GM20431 (cell line): ENCODE measurements around the gene GRK3.

Experiments used
- in situ Hi-C: fragments of 300-500 bp; cut with MseI, MboI; formaldehyde crosslinking; loops from one replicate; pipeline ENCODE4 v1.15.0; 2020; ENCODE audit warnings: low sequenced_read_pairs; ENCODE audit not compliant: unreplicated experiment

GRK3 gene

DNA sequence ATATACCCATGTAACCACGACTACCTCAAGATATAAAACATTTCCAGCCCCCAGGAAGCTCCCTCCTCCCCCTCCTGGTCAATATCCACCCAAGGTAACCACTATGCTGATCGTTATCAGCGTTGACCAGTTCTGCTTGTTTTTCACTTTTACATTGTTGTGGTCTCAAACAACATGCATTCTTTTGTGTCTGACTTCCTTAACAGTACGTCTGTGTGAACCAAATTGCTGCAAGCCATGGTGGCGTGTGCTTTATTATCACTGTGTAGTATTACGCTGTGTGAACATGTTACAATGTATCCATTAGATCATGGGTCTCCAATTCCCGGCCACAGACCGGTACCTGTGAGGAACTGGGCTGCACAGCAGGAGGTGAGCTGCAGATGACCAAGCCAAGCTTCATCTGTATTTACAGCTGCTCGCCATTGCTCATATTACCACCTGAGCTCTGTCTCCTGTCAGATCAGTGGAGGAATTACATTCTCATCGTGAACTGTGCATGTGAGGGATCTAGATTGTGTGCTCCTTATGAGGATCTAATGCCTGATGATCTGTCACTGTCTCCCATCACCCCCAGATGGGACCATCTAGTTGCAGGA is 15.5 kb upstream of the GRK3 start:
- in situ Hi-C loops, result no loop called here

DNA sequence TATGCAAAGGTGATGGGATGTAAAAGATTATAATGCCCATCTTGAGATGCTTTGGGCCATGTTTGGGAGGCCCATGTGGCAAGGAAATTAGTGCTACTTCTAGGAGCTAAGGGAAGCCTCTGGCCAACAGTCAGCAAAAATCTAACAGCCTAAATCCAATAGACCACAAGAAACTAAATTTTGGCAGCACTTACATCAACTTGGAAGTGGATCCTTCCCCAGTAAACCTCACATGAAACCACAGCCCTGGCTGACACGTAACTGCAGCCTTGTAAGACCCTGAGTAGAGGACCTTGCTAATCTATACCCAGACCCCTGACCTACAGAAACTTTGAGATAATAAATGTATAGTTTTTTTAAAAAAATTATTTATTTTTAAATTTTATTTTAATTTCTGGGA is 13.1 kb upstream of the GRK3 start:
- in situ Hi-C loops, result loop anchor here (25.0 kb wide), 1 partner anchor 161 kb away; no protein-coding TSS in a partner anchor

DNA sequence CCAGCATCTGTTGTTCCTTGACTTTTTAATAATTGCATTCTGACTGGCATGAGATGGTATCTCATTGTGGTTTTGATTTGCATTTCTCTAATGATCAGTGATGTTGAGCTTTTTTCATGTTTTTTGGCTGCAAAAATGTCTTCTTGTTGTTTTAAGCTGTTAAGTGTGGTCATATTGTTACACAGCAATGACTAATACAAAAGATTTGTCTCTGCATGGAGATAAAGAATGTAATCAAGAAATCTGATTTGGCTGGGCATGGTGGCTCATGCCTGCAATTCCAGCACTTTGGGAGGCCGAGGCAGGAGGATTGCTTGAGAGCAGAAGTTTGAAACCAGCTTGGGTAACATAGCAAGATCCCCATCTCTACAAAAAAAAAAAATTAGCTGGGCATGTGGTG is 12.1 kb upstream of the GRK3 start:
- in situ Hi-C loops, result loop anchor here (25.0 kb wide), 1 partner anchor 160 kb away; no protein-coding TSS in a partner anchor

DNA sequence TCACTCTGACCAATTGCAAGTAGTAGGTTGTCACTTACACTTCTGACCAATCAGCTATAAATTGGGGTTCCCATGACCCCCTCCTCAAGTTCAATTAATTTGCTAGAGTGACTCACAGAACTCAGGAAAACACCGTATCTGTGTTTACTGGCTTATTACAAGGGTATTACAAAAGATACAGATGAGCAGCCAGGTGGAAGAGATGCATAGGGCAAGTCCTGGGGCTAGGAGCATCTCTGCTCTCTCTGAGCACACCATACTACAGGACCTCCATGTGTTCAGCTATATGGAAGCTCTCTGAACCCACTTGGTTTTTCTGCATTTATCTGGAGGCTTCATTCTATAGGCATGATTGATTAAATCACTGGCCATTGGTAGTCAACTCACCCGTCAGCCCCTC is 11.3 kb upstream of the GRK3 start:
- in situ Hi-C loops, result loop anchor here (25.0 kb wide), 1 partner anchor 159 kb away; no protein-coding TSS in a partner anchor

DNA sequence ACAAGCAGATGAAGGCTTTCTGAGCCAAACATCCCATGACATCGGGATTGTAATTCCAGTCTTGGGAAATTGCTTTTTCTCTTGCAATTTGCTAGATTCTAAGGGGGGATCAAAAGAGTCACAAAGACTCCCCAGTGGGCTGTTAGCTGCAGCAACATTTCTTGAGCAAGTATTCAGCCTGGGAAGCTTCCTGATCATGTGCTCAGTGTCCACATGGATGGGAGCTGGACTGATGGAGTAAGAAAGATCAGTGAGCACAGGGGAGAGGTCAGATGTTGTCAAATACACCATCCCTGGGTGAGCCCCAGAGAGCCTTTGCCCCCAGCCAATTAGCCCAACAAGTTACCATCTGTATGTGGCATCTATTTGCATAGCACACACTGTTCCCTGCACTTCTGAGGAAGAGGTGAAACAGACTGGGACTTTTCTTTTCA is 10.2 kb upstream of the GRK3 start:
- in situ Hi-C loops, result loop anchor here (25.0 kb wide), 1 partner anchor 158 kb away; no protein-coding TSS in a partner anchor

DNA sequence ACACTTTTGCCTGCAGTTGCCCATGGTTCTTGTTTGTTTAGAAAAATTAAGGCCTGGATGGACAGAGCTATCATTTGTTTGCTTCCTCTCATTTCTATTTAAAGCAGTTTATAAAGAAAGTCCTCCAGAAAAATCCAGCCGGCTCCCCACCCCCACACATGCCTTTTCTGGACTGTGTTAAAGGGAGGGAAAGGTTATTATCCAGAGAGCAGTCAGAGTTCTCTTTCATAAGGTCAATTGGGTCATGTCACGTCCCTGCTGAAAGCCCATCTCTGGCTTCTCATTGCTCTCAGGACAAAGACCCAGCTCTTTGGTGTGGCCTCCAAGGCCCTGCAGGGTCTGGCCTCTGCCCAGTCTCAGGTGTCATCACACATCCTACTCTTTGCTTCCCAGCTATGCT is 9.8 kb upstream of the GRK3 start:
- in situ Hi-C loops, result loop anchor here (25.0 kb wide), 1 partner anchor 158 kb away; no protein-coding TSS in a partner anchor

DNA sequence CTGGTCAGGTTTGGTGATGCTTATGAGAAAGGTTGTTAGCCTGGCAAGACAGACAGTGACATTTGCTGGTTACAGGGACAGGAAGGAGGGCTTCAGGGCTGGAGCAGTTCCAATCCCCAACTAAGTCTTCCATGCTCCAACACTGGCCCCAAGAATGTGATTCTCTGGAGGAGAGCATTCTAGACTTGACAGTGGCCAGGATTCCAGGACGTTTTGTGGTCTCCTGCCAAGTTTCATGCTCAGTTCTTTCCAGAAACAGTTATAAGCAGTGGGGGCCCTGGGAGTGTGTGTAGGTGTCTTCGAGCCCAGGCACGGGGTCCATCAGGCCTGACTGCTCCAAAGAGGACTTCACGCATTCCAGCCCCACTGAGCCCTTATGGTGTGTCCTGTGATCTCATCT is 8.9 kb upstream of the GRK3 start:
- in situ Hi-C loops, result loop anchor here (25.0 kb wide), 1 partner anchor 157 kb away; no protein-coding TSS in a partner anchor

DNA sequence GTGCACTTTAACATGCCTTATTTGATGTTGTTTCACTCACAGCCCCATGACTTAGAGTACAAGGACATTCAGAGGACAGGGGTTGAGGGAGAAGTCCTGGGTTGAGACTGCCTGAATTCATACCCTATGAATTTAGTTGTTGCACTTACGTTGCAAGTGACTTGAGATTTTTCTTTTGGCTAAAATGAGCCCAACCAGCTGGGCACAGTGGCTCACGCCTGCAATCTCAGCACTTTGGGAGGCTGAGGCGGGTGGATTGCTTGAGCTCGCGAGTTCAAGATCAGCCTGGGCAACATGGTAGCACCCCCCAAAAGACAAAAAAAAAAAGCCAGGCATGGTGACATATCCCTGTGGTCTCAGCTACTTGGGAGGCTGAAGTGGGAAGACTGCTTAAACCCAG is 7.3 kb upstream of the GRK3 start:
- in situ Hi-C loops, result loop anchor here (25.0 kb wide), 1 partner anchor 155 kb away; no protein-coding TSS in a partner anchor

DNA sequence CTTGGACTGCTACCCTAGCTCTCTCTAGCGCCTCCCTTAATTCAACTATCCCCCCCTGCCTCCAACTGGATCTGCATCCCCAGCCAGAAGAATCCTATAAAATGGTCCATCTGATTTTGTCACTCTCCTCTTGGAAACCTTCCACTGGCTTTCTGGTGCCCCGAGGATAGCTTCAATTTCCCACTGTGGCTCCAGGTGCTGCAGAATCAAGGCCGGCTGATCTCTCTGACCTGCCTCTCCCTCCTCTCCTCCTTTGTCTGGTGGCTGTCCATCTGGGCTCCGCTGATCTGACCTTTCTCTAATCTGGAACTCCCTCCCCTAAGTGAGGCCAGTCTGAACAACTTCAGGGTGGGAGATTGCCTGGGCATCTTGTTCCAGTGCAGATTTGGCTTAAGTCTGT is 6.1 kb upstream of the GRK3 start:
- in situ Hi-C loops, result loop anchor here (25.0 kb wide), 1 partner anchor 154 kb away; no protein-coding TSS in a partner anchor

DNA sequence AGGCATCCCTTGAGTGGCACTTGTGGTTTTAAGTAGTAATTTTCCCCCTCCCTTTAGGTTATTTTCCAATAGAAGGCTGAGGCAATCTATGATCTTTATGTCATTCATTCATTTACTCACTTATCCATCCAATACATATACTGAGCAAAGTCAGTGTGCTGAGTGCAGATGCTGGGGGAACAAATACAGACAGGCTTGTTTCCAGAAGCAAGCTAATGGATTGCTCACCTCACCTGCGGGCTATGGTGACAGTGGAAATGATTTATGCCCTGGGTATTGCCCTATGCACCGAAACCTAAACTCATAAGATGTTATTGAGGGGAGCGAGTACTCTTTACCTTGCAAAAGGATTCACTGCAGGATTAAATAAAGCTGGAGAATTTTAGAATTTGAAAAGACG is 4.6 kb upstream of the GRK3 start:
- in situ Hi-C loops, result loop anchor here (25.0 kb wide), 1 partner anchor 152 kb away; no protein-coding TSS in a partner anchor

DNA sequence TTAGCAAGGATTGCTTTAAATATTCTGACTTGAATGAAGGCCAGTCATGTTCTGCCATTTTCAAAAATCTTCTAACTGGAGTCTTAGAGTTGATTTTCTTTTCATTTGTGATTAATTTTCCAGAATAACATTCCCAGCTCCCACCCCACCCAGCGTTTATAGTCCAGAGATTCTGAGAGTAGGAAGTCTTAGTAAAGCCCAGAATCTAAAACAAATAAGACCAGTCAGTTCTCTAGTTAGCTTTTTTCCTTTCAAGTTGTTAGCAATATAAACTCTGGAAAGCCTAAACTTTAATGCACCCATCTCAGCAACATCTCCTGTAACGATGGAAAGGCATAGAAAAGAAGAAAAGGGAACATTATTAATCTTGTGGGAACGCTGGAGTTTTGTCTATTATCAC is 3.3 kb upstream of the GRK3 start:
- in situ Hi-C loops, result loop anchor here (25.0 kb wide), 1 partner anchor 151 kb away; no protein-coding TSS in a partner anchor

DNA sequence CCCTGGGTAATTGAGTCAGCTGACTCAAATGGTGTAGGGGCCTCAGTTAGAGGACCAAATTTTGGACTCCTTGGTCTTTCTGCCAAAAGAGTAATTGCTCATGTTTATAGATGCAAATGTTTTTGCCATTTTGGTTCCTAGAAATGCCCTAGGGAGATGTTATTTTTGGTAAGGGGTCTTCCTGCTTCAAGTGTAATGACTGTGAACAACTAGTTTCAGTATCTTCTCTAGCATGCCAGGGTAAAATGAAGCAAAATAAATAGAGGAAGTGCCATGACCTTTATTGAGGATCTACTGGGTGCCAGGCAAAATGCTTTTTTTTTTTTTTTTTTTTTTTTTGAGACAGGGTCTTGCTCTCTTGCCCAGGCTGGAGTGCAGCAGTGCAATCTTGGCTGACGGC is 2.5 kb upstream of the GRK3 start:
- in situ Hi-C loops, result loop anchor here (25.0 kb wide), 1 partner anchor 150 kb away; no protein-coding TSS in a partner anchor

DNA sequence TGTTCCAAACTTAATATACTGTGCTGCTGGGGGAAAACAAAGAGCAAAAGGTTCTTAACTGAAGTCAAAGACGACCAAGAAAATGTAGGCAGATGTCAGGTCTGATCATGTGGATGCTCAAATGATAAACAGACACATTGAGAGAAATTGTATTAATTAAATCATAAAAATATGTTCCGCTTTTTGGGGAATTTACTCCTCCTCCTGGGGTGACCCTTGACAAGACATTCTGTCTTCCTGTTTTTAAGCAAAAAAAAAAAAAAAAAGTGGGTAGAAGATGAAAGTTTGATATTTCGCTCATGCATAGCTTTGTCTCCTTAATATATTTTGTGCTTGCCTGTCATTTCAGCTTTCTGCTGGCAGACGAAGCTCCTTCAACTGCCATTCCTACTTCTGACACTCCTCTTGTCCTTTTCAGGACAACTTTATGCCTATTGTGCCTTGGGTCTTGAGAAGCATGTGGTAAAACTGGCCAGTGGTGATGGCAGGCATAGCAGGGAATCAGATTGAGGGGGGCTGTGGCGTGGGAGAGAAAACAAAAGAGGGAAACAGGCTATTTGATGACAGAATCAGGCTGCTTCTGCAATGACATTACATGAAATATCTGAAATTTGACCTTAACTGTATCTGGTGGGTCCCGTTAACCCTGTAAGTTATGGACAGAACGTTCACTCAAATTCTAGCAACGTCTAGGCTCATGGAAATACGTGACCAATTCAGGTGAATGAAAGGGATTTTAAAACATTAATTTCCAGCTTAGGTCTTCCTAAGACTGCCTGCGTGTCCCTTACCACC is 1.3 kb upstream of the GRK3 start:
- in situ Hi-C loops, result loop anchor here (25.0 kb wide), 1 partner anchor 149 kb away; no protein-coding TSS in a partner anchor

DNA sequence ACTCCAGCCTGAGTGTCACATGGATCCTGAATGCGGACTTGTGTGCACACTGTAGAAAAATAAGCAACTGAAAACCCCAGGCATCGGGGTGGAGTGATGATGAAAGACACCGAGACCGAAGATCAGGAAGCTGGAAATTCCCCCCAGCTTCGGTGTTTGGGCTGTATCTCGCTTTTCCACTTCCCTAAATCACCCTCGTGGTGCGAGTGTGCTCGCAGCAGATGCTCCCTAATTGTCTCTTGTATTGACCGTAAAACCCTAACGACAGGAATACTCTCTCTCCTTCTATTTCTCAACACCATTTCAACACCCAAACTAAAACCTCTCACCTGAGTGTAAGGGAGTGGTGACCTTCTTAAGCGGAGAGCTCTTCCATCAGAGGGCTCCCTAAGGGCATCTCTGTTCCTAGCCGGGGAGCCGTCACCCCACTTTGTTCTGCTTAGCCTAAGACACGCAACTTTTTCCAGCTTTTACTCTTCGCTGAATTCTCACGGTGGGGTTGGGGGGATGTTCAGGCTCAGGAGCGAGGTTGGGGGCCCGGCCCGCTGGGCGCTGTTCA is 635 bp upstream of the GRK3 start:
- in situ Hi-C loops, result loop anchor here (25.0 kb wide), 1 partner anchor 148 kb away; no protein-coding TSS in a partner anchor

DNA sequence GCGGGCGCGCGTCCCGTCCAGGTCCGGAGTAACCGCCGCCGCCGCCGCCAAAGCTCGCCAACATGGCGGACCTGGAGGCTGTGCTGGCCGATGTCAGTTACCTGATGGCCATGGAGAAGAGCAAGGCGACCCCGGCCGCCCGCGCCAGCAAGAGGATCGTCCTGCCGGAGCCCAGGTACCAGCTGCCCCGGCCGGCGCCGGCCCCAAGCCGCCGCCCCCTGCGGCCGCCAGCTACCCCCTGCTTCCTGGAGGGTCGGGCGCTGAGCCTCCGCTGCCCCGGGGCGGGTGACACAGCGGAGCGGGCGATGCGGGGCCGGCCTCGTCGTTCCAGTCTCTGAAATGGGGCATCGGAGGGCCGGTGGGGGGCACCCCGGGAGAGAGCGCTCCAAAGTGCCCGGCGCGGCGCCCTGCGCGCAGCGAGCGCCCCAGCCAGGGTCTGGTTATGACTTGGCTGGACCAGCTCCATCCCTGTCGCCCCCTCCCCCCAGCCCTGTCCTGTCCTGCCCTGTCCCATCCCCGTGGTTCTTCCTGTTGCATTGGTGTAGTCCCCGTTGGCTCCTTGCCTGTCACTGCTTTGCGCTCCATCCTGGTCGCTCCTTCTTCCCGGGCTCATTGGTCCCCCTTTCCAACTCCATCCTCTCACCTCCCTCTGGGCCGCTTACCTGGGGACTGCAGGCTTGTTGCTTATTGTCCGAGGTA is 653 bp downstream of the GRK3 start:
- in situ Hi-C loops, result loop anchor here (25.0 kb wide), 1 partner anchor 147 kb away; no protein-coding TSS in a partner anchor

DNA sequence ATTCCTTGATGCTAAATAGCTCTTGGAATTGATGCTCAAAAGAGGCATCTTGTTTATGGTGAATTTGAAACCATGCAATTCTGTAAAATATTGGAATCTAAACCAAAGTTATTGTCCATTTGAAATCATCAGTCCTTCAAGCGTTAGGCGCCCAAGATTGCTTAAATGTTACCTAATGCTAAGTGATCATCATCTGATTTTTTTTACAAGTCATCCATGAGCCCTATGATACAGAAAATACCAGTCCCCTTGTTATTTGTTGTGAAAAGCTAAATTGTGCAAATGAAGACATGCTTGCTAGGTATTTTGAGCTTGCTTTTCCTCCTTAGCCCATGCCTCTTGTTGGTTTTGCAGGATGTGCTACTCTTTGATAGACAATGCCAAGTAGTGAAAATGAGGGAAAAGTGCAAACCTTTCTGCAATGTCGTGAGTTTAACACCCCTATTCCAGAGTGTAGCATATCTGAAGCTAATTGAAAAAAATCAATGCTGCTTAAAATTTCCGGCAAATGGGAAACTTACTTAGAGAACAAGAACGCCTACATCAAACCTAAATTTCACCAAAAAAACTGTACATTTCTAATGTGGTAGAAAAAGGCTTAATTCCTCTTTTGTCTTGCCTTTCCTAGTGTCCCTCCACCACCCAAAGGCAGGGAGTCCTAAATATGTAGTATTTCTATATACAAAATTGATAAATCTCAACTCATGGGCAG is 1.9 kb downstream of the GRK3 start:
- in situ Hi-C loops, result loop anchor here (25.0 kb wide), 1 partner anchor 146 kb away; no protein-coding TSS in a partner anchor

DNA sequence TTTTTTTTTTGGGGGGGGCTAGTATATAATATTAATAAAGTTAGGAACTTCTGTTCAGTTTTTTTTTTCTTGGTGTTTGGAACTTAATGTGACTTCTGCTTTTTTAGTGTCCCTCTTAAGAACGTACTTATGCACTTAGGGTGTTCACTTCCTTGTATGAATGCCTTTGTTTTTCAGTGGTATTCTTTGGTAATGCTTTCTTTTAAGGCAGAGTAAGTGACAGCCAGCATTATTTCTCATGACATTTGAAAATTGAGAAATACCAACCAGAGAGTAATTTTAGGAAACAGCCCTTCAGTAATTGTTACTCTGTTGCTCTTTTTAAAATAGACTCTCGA is 2.4 kb downstream of the GRK3 start:
- in situ Hi-C loops, result loop anchor here (25.0 kb wide), 1 partner anchor 145 kb away; no protein-coding TSS in a partner anchor

DNA sequence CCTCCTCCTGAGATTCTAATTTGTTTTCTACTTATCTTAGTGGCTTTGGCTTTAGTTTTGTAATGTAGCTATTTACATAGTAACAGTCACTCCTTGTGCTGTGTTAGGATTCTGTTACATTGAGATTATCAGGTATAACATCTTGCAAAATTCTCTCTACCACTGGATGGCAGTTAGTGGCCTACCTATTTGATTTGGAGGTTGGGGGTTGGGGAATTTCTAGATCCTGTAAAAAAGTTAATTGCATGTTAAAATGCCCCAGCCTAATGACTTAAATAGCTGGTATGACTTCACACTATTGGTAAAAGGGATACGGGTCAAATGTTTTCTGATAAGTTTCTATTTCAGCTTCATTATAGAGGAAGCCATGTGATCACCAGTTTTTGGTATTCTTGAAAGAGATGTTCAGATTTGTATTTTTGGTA is 2.8 kb downstream of the GRK3 start:
- in situ Hi-C loops, result loop anchor here (25.0 kb wide), 1 partner anchor 145 kb away; no protein-coding TSS in a partner anchor

DNA sequence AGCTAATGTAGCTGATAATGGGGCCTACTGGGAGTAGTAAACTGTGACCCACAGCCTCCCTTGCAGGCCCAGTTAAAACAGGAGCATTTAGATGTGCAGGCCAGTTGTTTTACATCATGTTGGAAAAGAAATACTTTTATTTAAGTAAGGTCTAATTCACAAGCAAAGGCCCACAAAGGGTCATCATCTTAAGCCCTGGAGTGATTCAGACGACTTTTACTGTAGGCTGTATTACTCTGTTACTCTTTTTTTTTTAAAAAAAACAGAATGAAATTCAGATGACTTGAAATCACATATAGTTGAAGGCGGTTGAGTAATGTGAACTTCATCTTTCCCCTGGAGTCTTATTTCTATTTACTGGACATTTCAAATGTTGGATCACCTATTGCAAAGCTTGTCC is 3.6 kb downstream of the GRK3 start:
- in situ Hi-C loops, result loop anchor here (25.0 kb wide), 1 partner anchor 144 kb away; no protein-coding TSS in a partner anchor
